NCI-H2107 (cell line): ENCODE measurements around the gene BTBD9.

ENCODE experiments used
- DNase-seq: peaks from one replicate; lab custom pipeline; 2025; lab: John Stamatoyannopoulos, UW

BTBD9 gene

GRCh38 chr6:38555606-38556005 lies 84.1 kb downstream of the BTBD9 start:
- DNase-seq, result no peak

- no peak for DNase-seq
Observed at GRCh38 chr6:38554700-38555413, 84.9 kb downstream of the BTBD9 start.

- DNase-seq, result no peak
Observed at GRCh38 chr6:38554014-38554413, 85.7 kb downstream of the BTBD9 start.

DNA sequence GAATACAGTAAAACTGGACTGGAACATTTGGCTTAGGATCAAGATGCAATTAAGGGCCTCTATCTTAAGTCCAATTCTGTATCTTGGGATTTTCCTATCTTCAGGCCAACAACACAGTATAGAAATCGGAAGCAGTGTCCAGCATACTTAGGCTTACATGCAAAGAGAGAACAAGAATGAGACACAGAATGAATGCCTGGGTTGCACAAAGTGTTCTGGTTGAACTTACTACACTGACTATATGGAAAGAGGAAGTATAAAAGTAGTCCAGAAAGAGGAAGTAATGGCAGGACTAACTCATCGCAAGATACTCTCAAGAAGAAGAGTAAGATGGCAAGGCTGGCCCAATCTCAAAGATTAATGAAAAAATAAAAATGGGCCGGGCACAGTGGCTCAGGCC lies 87.6 kb downstream of the BTBD9 start:
- no peak for DNase-seq

DNA sequence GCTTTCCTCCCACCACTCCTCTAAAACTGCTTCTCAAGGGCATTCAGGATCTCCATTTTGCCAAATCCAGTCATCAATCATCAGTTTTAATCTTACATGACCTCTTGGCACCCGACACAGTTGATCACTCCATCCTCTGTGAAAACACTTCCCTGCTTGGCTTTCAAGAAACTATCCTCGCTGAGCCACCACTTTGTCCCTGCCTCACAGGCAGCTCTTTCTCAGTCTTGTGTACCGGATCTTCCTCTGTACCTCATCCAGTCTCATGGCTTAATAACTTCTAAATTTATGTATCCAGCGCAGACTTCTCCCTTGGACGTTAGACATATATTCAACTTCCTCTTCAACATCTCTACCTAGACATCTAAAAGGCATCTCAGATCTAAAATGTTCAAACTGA lies 89.9 kb downstream of the BTBD9 start:
- no peak for DNase-seq

DNA sequence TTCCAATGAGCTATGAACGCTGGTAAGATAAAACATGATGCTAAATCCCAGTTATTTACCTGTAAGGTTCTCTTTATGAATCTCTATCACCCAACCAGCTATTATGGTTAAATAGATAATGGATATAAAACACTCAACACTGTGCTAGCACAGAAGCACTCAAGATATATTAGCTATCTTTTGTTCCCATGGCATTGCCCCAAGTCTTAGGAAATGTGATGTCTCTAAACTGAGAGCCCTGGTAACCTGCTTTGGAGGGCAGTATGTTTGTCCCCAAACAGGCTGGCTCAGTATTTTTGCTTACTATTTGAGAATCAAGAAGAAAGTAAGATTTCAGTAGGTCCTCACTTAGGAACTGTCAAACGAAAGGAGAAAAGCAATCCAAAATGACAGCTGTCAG lies 90.5 kb downstream of the BTBD9 start:
- no peak for DNase-seq

DNA sequence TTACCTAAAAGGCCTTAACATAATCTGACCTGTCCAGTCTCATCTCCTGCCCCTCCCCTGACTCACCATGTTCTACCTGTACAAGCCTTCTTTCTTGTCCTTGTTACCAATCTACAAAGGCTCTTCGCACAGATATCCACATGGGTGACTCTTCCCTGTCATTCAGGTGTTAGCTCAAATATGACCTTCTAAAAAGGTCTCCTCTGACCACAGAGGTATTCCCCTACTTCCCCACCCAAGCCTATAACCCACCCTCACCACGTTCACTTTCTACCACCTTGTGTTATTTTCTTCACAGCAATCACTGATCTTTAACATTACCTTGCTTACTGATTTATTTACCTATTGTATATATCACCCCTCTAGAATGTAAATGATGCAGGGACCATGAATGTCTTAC lies 96.7 kb downstream of the BTBD9 start:
- DNase-seq, result no peak

- no peak for DNase-seq
Observed at GRCh38 chr6:38542031-38542430, 97.7 kb downstream of the BTBD9 start.

- DNase-seq, result no peak
Observed at GRCh38 chr6:38533064-38533463, 106.7 kb downstream of the BTBD9 start.

GRCh38 chr6:38531134-38531533 lies 108.6 kb downstream of the BTBD9 start:
- DNase-seq, result no peak

DNA sequence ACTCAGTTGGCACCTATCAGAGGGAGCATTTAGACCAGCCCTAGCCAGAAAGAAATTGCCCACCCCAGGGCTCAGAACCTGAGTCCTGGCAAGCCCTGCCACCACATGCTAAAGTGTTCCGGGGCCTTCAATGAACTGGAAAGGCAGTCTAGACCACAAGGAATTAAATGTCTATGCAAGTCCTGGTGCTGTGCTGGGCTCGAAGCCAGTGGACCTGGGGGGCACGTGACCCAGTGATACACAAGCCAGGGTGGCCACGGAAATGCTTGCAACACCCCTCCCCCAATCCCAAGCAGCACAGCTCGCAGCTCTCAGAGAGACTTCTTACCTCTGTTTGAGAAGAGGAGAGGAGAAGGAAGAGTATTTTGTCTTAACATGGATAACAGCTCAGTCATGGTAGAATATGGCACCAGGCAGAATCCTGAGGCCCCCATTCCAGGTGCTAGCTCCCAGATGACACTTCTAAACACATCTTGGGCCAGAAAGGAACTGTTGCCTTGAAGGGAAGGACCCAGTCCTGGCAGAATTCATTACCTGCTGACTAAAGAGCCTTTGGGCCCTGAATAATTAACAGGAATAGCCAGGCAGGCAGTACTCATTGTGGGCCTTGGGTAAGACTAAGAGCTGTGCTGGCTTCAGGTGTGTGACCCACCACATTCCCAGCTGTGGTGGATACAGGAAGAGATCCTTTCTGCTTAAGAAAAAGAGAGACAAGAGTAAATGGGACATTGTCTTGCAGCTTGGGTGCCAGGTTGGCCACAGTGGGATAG lies 111.3 kb downstream of the BTBD9 start:
- DNase-seq, result no peak

GRCh38 chr6:38527371-38527770 lies 112.4 kb downstream of the BTBD9 start:
- DNase-seq, result no peak

- no peak for DNase-seq
Observed at GRCh38 chr6:38525888-38526287, 113.8 kb downstream of the BTBD9 start.

- DNase-seq, result no peak
Observed at GRCh38 chr6:38524436-38525145, 115.1 kb downstream of the BTBD9 start.

- no peak for DNase-seq
Observed at GRCh38 chr6:38522322-38522721, 117.4 kb downstream of the BTBD9 start.

DNA sequence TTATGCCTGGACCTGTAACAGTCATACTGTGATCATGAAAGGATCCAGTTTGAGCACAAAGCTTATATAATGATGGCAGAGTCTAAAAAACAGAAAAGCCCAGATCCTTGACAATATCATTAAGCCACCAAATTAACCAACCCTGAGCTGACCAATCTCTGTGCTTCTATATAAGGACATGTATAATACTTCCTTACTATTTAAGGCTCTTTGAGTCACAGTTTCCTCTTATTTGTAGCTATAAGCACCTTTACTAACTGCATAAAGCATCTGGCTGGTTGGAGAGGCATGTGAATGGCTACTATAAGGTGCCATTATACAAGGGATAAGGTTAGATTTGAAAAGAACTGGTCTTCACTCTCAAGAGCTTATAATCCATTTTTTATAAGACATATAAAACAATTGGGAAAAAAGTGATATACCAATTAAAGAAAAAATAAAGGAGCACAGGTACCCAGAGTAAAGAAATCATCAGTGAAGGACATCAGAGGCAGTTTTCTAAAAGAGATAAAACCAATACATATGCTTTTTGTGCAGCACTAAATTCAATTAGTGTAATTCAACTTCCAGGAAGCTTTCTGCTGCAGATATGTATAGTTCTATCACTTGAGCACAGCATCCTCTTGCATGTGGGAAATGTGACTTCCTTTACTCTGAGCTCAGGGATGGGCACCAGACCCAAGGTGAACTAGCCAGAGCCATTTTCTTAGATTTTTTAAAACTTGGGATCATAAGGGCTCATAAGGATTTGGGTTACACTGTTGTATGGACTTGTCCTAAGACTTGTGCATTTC lies 121.0 kb downstream of the BTBD9 start:
- no peak for DNase-seq

DNA sequence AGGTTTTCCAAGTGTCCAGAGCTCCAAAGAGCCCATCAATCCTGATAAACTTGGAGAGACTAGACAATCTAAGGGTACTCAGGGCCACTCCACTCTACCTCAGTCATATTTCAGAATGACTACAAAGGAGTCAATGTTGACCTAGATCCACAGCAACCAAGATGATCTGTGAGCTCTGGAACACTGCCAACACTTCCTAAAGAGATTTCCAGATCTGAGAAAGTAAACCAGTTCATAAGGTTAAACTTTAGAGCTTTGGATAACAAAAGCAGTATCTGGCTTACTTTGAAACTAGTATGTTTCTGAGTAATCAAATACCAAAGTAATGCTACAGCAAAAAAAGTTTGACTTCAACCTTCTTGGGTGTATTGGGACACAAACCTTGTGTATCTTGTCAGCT lies 122.7 kb downstream of the BTBD9 start:
- DNase-seq, result no peak

GRCh38 chr6:38514399-38514798 lies 125.3 kb downstream of the BTBD9 start:
- no peak for DNase-seq

- DNase-seq, result no peak
Observed at GRCh38 chr6:38512211-38512610, 127.5 kb downstream of the BTBD9 start.

DNA sequence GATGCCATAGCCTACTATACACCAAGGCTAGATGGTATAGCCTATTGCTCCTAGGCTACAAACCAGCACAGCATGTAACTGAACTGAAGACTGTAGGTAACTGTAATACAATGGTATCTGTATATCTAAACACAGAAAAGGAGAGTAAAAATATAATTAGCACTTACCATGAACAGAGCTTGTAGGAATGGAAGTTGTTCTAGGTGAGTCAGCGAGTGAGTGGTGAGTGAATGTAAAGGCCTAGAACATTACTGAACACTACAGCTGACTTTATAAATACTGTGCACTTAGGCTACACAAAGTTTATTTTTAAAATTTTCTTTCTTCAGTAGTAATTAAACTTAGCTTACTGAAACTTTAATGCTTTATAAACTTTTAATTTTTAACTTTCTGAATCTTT lies 129.5 kb downstream of the BTBD9 start:
- no peak for DNase-seq

DNA sequence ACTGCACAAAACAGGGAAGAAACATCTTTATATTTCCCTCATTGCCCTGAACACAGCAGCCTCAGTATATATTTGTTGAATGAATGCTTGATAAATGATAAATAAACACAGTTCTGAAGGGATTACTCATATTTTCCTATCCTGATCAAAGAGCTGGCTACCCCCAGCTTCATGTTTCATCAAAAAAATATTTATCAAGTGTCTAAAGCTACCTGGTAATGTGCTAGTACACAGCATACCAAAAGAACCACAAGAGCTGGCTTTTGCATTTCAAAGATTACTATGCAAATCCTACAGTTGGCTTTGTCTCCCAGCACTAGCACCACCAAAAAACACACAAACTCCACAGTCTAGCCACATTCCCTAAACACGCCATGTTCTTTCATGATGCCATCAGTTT lies 130.0 kb downstream of the BTBD9 start:
- DNase-seq, result no peak

DNA sequence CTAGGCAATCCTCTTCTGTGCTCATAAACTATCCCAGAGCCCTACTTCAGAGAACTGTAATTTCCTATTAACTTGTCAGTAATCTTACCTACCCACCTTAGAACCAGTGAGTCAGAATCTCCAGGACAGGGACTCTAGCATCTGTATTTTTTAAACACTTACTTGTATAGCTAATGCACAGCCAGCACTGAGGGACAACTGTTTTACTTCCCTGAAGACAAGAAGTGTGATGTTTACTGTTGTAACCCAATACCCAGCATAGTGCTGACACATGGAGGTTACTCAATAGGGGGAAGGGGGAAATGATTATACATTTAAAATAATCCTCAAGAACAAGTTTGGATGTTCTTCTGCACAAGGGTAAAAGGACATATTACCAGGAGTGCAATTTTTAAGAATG lies 130.8 kb downstream of the BTBD9 start:
- DNase-seq, result no peak
